ENCODE measurements around the gene CROCC. TPM values are rescaled to one million over a fixed set of nuclear protein-coding genes. Genes with fewer than 3 reads are reported as not detected.

The CROCC gene
- total and polyA plus RNA-seq, 9 of the 15 experiments (the other 6 are each of a cell fraction or from before 2014, with no cell fraction given): 0.17 to 15.4 (median 7.6) TPM

DNA sequence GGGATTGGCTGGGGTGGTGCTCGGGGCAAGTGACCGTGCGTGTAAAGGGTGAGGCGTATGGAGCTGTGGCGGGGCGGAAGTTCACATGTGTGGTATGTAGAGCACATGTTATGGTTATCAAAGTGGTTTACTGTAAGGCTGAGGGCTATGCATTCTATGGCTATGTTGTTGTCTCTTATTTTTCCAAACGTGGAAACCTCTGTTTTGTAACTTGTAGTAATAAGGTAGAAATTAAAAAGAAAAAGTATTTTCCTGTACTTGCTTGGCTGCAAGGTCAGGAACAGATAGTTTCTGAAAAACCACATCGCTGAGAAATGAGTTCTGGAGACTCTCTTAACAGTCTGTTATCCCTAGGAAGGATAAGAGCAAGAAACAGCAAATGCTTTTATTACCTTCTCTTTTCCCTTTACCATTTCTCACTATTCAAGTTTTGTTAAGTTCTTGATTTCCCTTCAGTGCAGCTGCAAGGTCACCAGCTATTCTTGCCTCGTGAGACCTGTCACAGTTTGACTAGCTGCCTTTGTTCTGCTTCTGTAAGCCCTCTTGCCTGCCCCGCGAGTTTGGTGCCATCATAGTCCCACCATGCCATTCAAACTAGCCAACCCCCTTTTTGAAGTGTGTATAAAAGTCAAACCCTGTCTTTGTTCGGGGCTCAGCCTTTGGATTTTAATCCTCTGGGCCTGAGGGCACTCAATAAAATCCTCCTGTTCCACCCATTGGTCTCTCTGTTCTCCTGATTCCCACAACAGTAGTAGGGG lies 16.4 kb upstream of the CROCC start (continued):
- TF ChIP-seq, protein P1, sequence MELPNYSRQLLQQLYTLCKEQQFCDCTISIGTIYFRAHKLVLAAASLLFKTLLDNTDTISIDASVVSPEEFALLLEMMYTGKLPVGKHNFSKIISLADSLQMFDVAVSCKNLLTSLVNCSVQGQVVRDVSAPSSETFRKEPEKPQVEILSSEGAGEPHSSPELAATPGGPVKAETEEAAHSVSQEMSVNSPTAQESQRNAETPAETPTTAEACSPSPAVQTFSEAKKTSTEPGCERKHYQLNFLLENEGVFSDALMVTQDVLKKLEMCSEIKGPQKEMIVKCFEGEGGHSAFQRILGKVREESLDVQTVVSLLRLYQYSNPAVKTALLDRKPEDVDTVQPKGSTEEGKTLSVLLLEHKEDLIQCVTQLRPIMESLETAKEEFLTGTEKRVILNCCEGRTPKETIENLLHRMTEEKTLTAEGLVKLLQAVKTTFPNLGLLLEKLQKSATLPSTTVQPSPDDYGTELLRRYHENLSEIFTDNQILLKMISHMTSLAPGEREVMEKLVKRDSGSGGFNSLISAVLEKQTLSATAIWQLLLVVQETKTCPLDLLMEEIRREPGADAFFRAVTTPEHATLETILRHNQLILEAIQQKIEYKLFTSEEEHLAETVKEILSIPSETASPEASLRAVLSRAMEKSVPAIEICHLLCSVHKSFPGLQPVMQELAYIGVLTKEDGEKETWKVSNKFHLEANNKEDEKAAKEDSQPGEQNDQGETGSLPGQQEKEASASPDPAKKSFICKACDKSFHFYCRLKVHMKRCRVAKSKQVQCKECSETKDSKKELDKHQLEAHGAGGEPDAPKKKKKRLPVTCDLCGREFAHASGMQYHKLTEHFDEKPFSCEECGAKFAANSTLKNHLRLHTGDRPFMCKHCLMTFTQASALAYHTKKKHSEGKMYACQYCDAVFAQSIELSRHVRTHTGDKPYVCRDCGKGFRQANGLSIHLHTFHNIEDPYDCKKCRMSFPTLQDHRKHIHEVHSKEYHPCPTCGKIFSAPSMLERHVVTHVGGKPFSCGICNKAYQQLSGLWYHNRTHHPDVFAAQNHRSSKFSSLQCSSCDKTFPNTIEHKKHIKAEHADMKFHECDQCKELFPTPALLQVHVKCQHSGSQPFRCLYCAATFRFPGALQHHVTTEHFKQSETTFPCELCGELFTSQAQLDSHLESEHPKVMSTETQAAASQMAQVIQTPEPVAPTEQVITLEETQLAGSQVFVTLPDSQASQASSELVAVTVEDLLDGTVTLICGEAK (IDR thresholded peaks at IDR 0.05): no peak
- TF ChIP-seq, protein P1 (CRISPR knock-in tag; IDR thresholded peaks at IDR 0.05): peak; percentile 60; the same call in 1 of the 2 replicates
- TF ChIP-seq, protein P2, sequence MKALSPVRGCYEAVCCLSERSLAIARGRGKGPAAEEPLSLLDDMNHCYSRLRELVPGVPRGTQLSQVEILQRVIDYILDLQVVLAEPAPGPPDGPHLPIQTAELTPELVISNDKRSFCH (CRISPR knock-in tag; IDR thresholded peaks at IDR 0.05): no peak
- TF ChIP-seq, protein P2 (tag; IDR thresholded peaks at IDR 0.05): peak; percentile 6; the same call in 1 of the 2 replicates
- TF ChIP-seq RBM34 (IDR thresholded peaks at IDR 0.05; ENCODE audit: borderline replicate concordance, insufficient read depth, low read length): no peak
- TF ChIP-seq, protein P3, sequence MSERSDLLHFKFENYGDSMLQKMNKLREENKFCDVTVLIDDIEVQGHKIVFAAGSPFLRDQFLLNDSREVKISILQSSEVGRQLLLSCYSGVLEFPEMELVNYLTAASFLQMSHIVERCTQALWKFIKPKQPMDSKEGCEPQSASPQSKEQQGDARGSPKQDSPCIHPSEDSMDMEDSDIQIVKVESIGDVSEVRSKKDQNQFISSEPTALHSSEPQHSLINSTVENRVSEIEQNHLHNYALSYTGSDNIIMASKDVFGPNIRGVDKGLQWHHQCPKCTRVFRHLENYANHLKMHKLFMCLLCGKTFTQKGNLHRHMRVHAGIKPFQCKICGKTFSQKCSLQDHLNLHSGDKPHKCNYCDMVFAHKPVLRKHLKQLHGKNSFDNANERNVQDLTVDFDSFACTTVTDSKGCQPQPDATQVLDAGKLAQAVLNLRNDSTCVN (CRISPR knock-in tag; IDR thresholded peaks at IDR 0.05): peak; percentile 100
- no peak; the same call in 1 of the 2 replicates for TF ChIP-seq E2F3 (CRISPR knock-in tag; IDR thresholded peaks at IDR 0.05)
- TF ChIP-seq COPS2 (conservative IDR thresholded peaks at IDR 0.05): no peak
- TF ChIP-seq ZSCAN32 (CRISPR knock-in tag; IDR thresholded peaks at IDR 0.05): peak; percentile 98
- TF ChIP-seq, protein P4, sequence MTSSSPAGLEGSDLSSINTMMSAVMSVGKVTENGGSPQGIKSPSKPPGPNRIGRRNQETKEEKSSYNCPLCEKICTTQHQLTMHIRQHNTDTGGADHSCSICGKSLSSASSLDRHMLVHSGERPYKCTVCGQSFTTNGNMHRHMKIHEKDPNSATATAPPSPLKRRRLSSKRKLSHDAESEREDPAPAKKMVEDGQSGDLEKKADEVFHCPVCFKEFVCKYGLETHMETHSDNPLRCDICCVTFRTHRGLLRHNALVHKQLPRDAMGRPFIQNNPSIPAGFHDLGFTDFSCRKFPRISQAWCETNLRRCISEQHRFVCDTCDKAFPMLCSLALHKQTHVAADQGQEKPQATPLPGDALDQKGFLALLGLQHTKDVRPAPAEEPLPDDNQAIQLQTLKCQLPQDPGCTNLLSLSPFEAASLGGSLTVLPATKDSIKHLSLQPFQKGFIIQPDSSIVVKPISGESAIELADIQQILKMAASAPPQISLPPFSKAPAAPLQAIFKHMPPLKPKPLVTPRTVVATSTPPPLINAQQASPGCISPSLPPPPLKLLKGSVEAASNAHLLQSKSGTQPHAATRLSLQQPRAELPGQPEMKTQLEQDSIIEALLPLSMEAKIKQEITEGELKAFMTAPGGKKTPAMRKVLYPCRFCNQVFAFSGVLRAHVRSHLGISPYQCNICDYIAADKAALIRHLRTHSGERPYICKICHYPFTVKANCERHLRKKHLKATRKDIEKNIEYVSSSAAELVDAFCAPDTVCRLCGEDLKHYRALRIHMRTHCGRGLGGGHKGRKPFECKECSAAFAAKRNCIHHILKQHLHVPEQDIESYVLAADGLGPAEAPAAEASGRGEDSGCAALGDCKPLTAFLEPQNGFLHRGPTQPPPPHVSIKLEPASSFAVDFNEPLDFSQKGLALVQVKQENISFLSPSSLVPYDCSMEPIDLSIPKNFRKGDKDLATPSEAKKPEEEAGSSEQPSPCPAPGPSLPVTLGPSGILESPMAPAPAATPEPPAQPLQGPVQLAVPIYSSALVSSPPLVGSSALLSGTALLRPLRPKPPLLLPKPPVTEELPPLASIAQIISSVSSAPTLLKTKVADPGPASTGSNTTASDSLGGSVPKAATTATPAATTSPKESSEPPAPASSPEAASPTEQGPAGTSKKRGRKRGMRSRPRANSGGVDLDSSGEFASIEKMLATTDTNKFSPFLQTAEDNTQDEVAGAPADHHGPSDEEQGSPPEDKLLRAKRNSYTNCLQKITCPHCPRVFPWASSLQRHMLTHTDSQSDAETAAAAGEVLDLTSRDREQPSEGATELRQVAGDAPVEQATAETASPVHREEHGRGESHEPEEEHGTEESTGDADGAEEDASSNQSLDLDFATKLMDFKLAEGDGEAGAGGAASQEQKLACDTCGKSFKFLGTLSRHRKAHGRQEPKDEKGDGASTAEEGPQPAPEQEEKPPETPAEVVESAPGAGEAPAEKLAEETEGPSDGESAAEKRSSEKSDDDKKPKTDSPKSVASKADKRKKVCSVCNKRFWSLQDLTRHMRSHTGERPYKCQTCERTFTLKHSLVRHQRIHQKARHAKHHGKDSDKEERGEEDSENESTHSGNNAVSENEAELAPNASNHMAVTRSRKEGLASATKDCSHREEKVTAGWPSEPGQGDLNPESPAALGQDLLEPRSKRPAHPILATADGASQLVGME (CRISPR knock-in tag; IDR thresholded peaks at IDR 0.05): no peak
